Testis (tissue), 2 donors: Measurements from ENCODE around the gene NOTCH1.

Experiments used
- CTCF ChIP-seq, 3 experiments: fragments of 450-650 bp in 2 of 3; fragments of 200-600 bp in 1 of 3; sonication (generic) in 1 of 3; IDR thresholded peaks; one replicate each; pipeline ENCODE4 v1.5.1; 2016 to 2019; ENCODE audit warnings: antibody characterized with exemption in 3 of 3, mild to moderate bottlenecking in 2 of 3, moderate library complexity in 1 of 3
- POLR2A ChIP-seq: fragments of 450-650 bp; IDR thresholded peaks from one replicate; pipeline ENCODE4 v1.6.1; 2017; ENCODE audit warnings: antibody characterized with exemption, mild to moderate bottlenecking, moderate library complexity

- TF ChIP-seq CTCF (IDR thresholded peaks at IDR 0.05) (no peak), POLR2A (no peak)
These were observed 51.8 kb downstream of the NOTCH1 start for GRCh38 chr9:136494012-136494411.
